GM18517 (cell line): ENCODE measurements around the gene LRRC8D.

Experiments
- ATAC-seq: cut with Tn5 transposase; IDR thresholded peaks from one replicate; pipeline ENCODE4 v1.9.1; 2021; ENCODE audit warnings: mild to moderate bottlenecking, moderate library complexity; ENCODE audit not compliant: unreplicated experiment

LRRC8D gene

DNA sequence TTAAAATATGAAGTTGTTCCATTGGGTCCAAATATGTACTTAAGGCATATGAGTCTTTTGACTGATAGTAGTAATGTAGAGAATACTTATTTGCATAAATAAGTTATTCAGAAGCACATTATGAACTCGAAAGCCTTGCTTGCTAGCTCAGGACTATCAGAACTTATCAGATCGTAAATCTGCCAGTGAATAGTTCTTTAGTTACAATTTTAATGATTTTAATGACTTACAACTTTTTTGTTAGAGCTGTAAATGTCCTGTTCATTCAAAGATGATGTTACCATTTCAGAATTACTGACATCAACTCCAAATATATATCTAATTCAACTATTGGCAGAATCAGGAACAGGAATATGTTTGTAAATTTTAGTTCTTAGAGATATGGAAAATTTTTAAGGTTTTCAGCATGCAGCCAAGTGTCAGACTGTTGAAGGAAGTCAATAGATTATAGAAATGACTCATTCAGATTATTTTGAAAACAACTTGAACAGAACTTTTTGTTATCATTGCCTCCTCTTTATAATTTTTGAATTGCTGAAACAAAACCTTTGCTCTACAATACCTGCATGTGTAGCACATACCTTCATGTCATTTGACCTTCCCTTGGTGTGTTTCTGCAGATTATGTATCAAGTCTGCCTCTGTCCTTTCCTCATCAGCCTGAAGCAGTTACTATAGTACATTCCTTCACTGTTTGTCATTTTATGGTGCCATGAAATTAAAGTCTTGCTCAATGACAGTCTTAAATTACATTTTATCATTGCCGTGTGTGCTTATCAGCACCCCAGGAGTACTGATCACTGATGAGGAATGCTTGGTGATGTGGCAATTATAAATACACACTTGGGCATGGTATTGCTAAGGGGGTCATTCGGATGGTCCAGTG lies 44.9 kb downstream of the LRRC8D start:
- ATAC-seq = no peak

- ATAC-seq = no peak
Measured at GRCh38 chr1:89866568-89866967, 45.7 kb downstream of the LRRC8D start.

DNA sequence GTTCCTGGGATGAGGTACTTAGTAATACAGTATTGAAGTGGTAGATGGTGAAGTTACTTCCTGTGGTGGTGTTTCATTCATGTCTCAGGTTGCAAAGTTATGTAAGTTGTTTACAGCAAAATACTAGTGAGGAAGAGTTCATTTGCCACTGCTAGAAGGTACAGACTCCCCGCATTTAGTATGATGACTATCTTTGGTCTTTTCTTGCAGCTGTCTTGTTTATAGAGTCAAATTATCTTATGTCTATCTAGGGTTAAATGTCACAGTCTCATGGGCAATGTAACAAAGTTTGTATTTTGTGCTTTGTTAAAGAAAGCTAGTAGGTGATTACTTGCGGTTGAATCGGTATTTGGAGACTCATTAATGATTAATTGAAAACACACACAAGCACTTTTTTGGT lies 50.2 kb downstream of the LRRC8D start:
- no peak for ATAC-seq

DNA sequence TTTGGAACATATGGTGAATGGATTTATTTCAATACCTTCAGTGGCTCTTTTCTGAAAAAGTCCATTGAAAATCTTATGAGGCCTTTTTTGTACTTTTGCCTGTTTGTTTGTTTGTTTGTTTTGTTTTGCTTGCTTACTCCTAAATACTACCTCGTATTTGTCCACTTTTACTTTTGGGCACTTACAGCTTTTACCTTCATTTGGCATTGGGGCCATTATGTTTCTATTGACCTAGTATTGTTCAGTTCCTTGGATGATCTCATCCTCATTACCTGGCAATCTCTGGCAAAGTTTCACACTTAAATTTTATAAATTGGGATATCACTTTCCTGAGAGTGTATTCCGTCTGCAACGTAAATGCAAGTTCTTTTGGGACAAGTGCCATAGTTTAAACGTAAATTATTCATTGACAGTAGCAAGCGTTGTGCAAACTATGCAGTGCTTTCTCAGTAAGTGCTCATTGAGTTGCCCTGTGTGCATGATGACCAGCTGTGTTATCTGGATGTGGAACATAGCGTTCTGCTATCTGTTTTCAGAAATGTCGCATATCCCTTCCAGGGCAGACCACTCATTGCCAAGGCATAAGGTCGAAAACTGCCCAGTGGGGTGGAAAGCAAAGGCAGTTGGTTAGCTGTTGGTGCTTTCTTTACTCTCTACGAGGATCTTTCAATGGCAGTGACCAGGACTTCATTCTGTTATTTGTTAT lies 51.1 kb downstream of the LRRC8D start:
- no peak for ATAC-seq

DNA sequence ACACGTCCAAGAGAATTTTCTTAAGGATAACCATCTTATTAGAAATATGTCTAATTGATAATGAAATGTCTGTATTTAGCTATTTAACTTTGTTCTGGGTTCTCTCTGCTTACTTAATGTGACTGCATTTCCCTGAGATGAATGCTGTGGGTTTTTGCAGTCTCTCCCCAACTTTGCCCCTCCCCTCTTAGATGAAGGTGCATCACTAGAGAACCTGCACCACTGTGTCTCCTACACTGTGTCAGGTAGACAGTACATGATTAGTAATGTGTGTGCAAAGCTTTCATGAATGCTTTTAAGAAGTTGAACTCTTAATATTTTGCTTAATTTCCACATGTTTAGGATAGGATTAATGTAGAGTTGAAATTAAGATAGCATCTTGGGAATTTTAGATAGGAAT lies 51.7 kb downstream of the LRRC8D start:
- no peak for ATAC-seq

DNA sequence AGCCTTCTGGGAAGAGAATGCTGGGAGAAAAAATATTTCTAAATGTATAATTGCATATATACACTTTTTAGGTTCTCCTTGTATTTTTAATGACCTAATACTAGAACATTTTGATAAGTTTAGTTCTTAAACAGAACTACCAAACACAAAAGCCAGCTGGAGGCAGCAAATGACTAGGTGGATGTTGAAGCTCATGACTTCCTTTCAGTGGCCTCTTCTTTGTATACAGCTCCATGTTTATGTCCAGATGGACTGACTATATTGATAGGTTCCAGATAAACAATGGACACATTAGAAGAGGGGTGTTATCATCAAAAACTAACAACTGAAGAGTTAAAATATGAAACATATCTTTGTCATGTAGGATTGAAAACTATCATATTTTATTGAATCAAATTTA lies 52.5 kb downstream of the LRRC8D start:
- no peak for ATAC-seq

- no peak for ATAC-seq
Measured at GRCh38 chr1:89873770-89874169, 52.9 kb downstream of the LRRC8D start.

GRCh38 chr1:89876463-89876862 lies 55.6 kb downstream of the LRRC8D start:
- no peak for ATAC-seq

- ATAC-seq = no peak
Measured at GRCh38 chr1:89877756-89878155, 56.9 kb downstream of the LRRC8D start.

- no peak for ATAC-seq
Measured at GRCh38 chr1:89878256-89878655, 57.4 kb downstream of the LRRC8D start.

GRCh38 chr1:89880679-89881078 lies 59.8 kb downstream of the LRRC8D start:
- no peak for ATAC-seq

GRCh38 chr1:89881415-89882058 lies 60.7 kb downstream of the LRRC8D start:
- no peak for ATAC-seq

GRCh38 chr1:89882348-89883029 lies 61.7 kb downstream of the LRRC8D start:
- ATAC-seq = no peak

GRCh38 chr1:89883030-89883379 lies 62.2 kb downstream of the LRRC8D start:
- no peak for ATAC-seq

- no peak for ATAC-seq
Measured at GRCh38 chr1:89884718-89885596, 64.1 kb downstream of the LRRC8D start.

DNA sequence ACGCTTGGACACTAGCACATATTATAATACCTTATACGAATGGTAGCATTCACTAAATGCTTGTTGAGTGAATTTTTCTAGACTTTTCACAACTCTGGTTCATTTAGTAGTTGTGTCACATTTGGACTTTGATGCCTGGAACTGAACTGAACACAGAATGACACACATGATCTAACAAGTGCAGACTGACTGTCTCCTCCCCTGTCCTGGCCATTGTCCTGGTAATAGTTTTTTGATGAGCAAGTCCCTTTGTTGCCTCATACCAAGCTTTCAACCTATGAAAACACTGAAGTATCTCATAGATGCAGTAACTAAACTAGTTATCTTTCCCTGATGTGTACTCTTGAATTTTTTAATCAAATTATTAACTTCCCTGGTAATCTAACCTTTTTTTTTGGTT lies 66.4 kb downstream of the LRRC8D start:
- ATAC-seq = no peak

DNA sequence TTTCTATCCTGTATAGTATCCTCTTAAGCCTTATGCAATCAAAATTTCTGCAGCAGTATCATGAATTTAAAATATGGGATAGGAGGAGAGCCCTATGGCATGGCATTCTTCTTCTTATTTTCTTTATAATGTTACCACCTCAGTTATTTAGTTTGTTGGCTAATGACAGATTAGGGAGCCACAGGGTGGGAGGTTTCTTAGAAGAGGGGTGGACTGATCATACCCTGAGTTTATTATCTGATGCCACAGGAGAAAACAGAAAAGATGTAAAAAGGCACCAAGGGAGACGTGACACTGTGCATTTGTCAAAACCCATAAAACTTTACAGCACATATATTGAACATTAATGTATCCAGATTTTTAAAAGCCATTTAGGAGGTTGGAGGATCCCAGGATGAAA lies 66.9 kb downstream of the LRRC8D start:
- no peak for ATAC-seq

GRCh38 chr1:89888480-89889322 lies 67.9 kb downstream of the LRRC8D start:
- no peak for ATAC-seq

DNA sequence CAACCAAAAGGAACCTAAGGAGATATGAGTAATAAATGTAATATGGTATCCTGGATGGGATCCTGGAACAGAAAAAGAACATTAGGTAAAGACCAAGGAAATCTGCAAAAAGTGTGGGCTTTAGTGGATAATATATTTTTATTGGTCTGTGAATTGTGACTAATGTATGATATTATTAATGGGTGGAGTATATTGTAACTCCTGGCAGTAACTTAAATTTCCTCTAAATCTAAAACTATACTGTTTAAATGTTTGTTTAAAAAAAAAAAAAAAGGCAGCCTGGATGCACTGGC lies 68.4 kb downstream of the LRRC8D start:
- no peak for ATAC-seq
